ENCODE measurements around the gene QRFP.

The QRFP gene

DNA sequence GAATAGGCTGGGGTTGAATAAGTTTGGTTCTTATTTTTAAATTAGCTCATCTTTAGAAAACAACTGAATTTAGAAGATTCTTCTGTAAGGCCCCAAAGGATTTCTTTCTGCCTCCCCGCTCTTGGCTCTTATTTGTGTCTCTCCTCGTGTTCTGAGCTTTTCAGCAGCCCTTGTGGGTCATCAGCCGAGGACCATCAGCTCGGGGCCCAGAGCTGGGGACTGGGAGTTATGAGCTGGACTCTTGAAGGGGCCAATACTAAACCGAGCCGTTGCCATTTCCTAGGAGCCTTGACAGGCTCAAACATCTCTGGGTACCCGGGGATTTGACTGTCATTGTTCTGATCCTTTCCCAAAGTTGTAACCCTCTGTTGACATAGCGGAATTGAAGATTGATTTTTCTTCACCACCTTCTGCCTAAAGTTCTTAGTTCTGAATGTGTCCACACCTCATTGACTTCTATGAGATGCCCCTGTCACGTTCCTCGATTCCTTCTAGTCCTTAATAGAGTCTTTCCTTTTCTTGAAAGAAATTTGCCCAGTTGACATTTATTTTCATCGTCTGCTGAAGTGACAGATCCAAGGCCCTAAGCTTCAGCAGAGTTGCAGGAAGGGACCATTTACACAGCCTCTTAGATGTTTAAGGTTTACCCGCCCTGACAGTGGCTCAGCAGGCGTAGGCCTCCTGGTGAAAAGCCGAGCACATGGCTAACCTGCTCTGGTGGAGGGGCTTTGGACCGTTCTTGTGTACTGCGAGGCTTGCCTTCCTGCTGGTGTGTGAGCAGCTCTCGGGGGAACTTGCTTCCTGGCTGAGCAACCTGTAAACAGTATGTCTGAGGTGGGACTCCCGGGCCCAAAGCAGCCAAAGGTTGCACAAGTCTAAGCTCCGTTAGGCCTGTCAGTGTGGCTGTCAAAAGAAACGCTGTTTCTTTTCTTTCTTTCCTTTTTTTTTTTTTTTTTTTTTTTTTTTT, 37.6 kb downstream of the QRFP start:
- no peak for DNase-seq (ENCODE audit: low read depth, low spot score)
- in situ Hi-C loops (cut with HindIII; ENCODE audit: low sequenced_read_pairs) = loop anchor here (25.0 kb wide), 1 partner anchor 172 kb away; the partner anchor contains the start of gene EXOSC2
- no peak overlapping the region for H3K4me3 ChIP-seq (ENCODE audit: low read depth, low read length)
- TF ChIP-seq, protein P1, sequence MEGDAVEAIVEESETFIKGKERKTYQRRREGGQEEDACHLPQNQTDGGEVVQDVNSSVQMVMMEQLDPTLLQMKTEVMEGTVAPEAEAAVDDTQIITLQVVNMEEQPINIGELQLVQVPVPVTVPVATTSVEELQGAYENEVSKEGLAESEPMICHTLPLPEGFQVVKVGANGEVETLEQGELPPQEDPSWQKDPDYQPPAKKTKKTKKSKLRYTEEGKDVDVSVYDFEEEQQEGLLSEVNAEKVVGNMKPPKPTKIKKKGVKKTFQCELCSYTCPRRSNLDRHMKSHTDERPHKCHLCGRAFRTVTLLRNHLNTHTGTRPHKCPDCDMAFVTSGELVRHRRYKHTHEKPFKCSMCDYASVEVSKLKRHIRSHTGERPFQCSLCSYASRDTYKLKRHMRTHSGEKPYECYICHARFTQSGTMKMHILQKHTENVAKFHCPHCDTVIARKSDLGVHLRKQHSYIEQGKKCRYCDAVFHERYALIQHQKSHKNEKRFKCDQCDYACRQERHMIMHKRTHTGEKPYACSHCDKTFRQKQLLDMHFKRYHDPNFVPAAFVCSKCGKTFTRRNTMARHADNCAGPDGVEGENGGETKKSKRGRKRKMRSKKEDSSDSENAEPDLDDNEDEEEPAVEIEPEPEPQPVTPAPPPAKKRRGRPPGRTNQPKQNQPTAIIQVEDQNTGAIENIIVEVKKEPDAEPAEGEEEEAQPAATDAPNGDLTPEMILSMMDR (IDR thresholded peaks at IDR 0.05; ENCODE audit: low read depth, low read length) = no peak

DNA sequence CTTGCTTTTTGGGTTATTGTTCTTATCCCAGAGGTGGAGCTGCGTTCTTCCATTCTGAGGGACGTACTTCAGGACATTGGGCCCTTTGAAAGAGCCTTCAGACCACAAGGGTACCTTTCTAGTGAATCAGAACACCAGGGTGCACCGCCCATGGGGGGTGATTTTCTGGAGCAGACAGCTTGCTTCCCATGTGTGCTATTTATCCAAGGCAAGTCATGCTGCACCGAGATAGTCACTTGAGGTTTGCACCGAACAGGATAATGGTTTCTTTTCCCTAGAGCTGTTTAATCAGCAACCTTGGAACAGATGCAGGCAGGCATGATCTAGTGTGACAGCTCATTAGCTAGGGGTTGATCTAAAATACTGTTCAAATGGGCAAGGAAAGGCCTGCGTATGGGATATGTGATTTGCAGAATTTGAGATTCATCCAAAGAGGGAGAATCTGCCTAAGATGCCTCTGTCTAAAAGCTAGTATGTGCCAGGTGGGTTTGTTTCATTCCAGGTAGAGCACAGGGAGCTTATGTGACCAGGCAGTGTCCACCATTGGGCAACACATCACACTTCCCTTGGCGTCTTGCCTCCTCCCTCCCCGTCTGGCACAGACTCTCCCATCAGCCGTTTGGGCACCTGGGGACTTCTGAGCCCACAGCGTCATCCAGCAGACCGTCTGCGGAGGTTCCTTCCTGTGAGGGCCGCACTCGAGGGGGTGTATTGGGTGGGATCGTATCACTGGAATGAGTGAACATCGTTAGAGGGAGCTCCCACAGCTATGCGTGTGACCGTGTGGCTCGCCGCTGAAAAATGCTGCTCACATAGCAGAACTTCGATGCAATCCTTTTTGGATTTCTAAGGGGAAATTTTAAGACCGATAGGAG, 38.5 kb downstream of the QRFP start:
- no peak overlapping the region for H3K4me3 ChIP-seq (ENCODE audit: low read depth, low read length)
- in situ Hi-C loops (cut with HindIII; ENCODE audit: low sequenced_read_pairs) = loop anchor here (25.0 kb wide), 1 partner anchor 171 kb away; the partner anchor contains the start of gene EXOSC2
- TF ChIP-seq, protein P1 (IDR thresholded peaks at IDR 0.05; ENCODE audit: low read depth, low read length) = no peak
- peak; percentile 96 for DNase-seq (ENCODE audit: low read depth, low spot score)

- TF ChIP-seq, protein P1 (IDR thresholded peaks at IDR 0.05; ENCODE audit: low read depth, low read length) = no peak
- no peak overlapping the region for H3K4me3 ChIP-seq (ENCODE audit: low read depth, low read length)
- in situ Hi-C loops (cut with HindIII; ENCODE audit: low sequenced_read_pairs) = loop anchor here (25.0 kb wide), 1 partner anchor 169 kb away; the partner anchor contains the start of gene EXOSC2
- no peak for DNase-seq (ENCODE audit: low read depth, low spot score)
Observed at GRCh38 chr9:130856474-130856873, 40.1 kb downstream of the QRFP start.

DNA sequence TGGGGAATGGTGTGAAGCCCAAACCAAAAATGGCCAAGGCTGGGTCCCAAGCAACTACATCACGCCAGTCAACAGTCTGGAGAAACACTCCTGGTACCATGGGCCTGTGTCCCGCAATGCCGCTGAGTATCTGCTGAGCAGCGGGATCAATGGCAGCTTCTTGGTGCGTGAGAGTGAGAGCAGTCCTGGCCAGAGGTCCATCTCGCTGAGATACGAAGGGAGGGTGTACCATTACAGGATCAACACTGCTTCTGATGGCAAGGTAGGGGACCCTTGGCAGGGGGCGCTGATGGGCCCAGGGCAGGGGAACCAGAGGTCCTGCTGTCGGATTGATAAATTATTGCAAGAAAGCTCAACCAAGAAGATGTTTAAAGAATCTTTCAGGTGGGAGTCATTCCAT, 41.8 kb downstream of the QRFP start:
- TF ChIP-seq, protein P1 (IDR thresholded peaks at IDR 0.05; ENCODE audit: low read depth, low read length) = no peak
- H3K4me3 ChIP-seq (ENCODE audit: low read depth, low read length) = no peak overlapping the region
- in situ Hi-C loops (cut with HindIII; ENCODE audit: low sequenced_read_pairs) = loop anchor here (25.0 kb wide), 1 partner anchor 168 kb away; the partner anchor contains the start of gene EXOSC2
- DNase-seq (ENCODE audit: low read depth, low spot score) = no peak

GRCh38 chr9:130854092-130854491, 42.5 kb downstream of the QRFP start:
- no peak for DNase-seq (ENCODE audit: low read depth, low spot score)
- TF ChIP-seq, protein P1 (IDR thresholded peaks at IDR 0.05; ENCODE audit: low read depth, low read length) = no peak
- H3K4me3 ChIP-seq (ENCODE audit: low read depth, low read length) = no peak overlapping the region
- in situ Hi-C loops (cut with HindIII; ENCODE audit: low sequenced_read_pairs) = loop anchor here (25.0 kb wide), 1 partner anchor 167 kb away; the partner anchor contains the start of gene EXOSC2

- H3K4me3 ChIP-seq (ENCODE audit: low read depth, low read length) = no peak overlapping the region
- TF ChIP-seq, protein P1 (IDR thresholded peaks at IDR 0.05; ENCODE audit: low read depth, low read length) = no peak
- in situ Hi-C loops (cut with HindIII; ENCODE audit: low sequenced_read_pairs) = loop anchor here (25.0 kb wide), 1 partner anchor 166 kb away; the partner anchor contains the start of gene EXOSC2
- DNase-seq (ENCODE audit: low read depth, low spot score) = no peak
Observed at GRCh38 chr9:130852801-130853200, 43.8 kb downstream of the QRFP start.
